Inflammatory macrophage treated with lipopolysaccharide for 1 hour (primary cell): ENCODE measurements around the gene PRSS38.
A peak's percentile ranks its signal among the peaks of the same experiment; 100 is the strongest.
"Not testable (repeated sequence)": the region's sequence is repeated elsewhere in the genome, so short reads cannot be mapped to it uniquely, and the experiment has no call there.

Source experiments
- DNase-seq, 2 donors: peaks; one replicate each; pipeline ENCODE4 v3.0.0-alpha.2; 2020 to 2022

Gene PRSS38

GRCh38 chr1:227846265-227846858, 30.9 kb downstream of the PRSS38 start:
- DNase-seq, result no peak

- DNase-seq, result not testable (repeated sequence)
Measured at GRCh38 chr1:227847046-227847445, 31.6 kb downstream of the PRSS38 start.

- no peak for DNase-seq
Measured at GRCh38 chr1:227848430-227848932, 33.0 kb downstream of the PRSS38 start.

GRCh38 chr1:227849251-227849650, 33.8 kb downstream of the PRSS38 start:
- DNase-seq, result no peak

GRCh38 chr1:227854189-227854588, 38.7 kb downstream of the PRSS38 start:
- DNase-seq, result no peak

- DNase-seq, result no peak
Measured at GRCh38 chr1:227855687-227856086, 40.2 kb downstream of the PRSS38 start.

GRCh38 chr1:227856147-227856858, 40.8 kb downstream of the PRSS38 start:
- DNase-seq, result no peak

GRCh38 chr1:227864882-227865281, 49.4 kb downstream of the PRSS38 start:
- no peak for DNase-seq

- no peak for DNase-seq
Measured at GRCh38 chr1:227869279-227869842, 53.9 kb downstream of the PRSS38 start.

- no peak for DNase-seq
Measured at GRCh38 chr1:227869851-227870305, 54.4 kb downstream of the PRSS38 start.

GRCh38 chr1:227870366-227870765, 54.9 kb downstream of the PRSS38 start:
- DNase-seq, result no peak

- DNase-seq, result not testable (repeated sequence)
Measured at GRCh38 chr1:227871892-227872291, 56.4 kb downstream of the PRSS38 start.

- not testable (repeated sequence) for DNase-seq
Measured at GRCh38 chr1:227877810-227878209, 62.3 kb downstream of the PRSS38 start.

- no peak for DNase-seq
Measured at GRCh38 chr1:227880342-227880924, 65.0 kb downstream of the PRSS38 start.

- no peak for DNase-seq
Measured at GRCh38 chr1:227883073-227883520, 67.6 kb downstream of the PRSS38 start.

GRCh38 chr1:227883641-227884301, 68.3 kb downstream of the PRSS38 start:
- DNase-seq, result no peak

- no peak for DNase-seq
Measured at GRCh38 chr1:227884370-227885134, 69.1 kb downstream of the PRSS38 start.

GRCh38 chr1:227885135-227885647, 69.7 kb downstream of the PRSS38 start:
- no peak for DNase-seq

- peak; percentile 3 to 4 for DNase-seq
Measured at GRCh38 chr1:227885648-227886502, 70.4 kb downstream of the PRSS38 start.

- no peak for DNase-seq
Measured at GRCh38 chr1:227886503-227886961, 71.1 kb downstream of the PRSS38 start.
